Parathyroid adenoma (tissue), 2 donors: ENCODE measurements around the gene RPL34.

ENCODE experiments used
- H2AFZ ChIP-seq: fragments of 300-600 bp; sonication (generic); one replicate; pipeline ENCODE4 v1.7.0; 2017; ENCODE audit warnings: antibody characterized with exemption, mild to moderate bottlenecking
- H3K27ac ChIP-seq: fragments of 300-600 bp; sonication (generic); one replicate; pipeline ENCODE4 v1.7.0; 2017
- H3K27me3 ChIP-seq: fragments of 300-600 bp; sonication (generic); one replicate; pipeline ENCODE4 v1.7.0; 2017; ENCODE audit warnings: low read length; ENCODE audit not compliant: control insufficient read depth, insufficient read depth
- H3K36me3 ChIP-seq: fragments of 300-600 bp; sonication (generic); one replicate; pipeline ENCODE4 v1.7.0; 2017; ENCODE audit warnings: low read length; ENCODE audit not compliant: control insufficient read depth, insufficient read depth
- H3K4me1 ChIP-seq: fragments of 300-600 bp; sonication (generic); one replicate; pipeline ENCODE4 v1.7.0; 2017; ENCODE audit warnings: control low read depth
- H3K4me2 ChIP-seq: fragments of 300-600 bp; sonication (generic); one replicate; pipeline ENCODE4 v1.7.0; 2017; ENCODE audit warnings: low read length
- H3K4me3 ChIP-seq: fragments of 300-600 bp; sonication (generic); one replicate; pipeline ENCODE4 v1.7.0; 2017; ENCODE audit warnings: low read depth, low read length
- H3K79me2 ChIP-seq: fragments of 300-600 bp; sonication (generic); one replicate; pipeline ENCODE4 v1.7.0; 2017; ENCODE audit warnings: control low read depth
- H3K9ac ChIP-seq: fragments of 300-600 bp; sonication (generic); one replicate; pipeline ENCODE4 v1.7.0; 2017; ENCODE audit warnings: mild to moderate bottlenecking
- H3K9me3 ChIP-seq: fragments of 300-600 bp; sonication (generic); one replicate; pipeline ENCODE4 v1.7.0; 2017; ENCODE audit warnings: low read length; ENCODE audit not compliant: control insufficient read depth
- TF ChIP-seq, protein P1 (sequence below): fragments of 300-600 bp; sonication (generic); IDR thresholded peaks from one replicate; pipeline ENCODE4 v1.7.0; 2017; ENCODE audit warnings: antibody characterized with exemption, mild to moderate bottlenecking
- donor health status: primary hyperparathyroidism.

The RPL34 gene

DNA sequence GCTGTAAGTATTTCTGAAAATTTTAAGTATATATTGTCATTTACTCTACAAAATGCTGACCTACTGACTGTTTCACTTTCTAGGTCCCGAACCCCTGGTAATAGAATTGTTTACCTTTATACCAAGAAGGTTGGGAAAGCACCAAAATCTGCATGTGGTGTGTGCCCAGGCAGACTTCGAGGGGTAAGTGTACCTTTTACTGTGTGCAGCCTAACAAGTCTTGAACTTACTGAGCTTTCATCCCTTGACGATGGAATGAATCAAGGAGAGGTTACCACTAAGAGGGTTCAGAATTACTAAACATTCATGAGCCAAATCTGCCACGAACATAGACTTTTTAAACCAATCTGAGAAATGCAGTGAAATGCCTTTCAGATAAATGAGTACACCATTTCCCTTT, 1.6 kb downstream of the RPL34 start:
- no peak overlapping the region for H2AFZ ChIP-seq
- H3K36me3 ChIP-seq, result no peaks in the 10 kb centered on the region
- no peak overlapping the region for H3K4me2 ChIP-seq
- H3K27ac ChIP-seq, result no peak overlapping the region
- no peak overlapping the region for H3K4me3 ChIP-seq
- no peak overlapping the region for H3K9ac ChIP-seq
- no peaks in the 10 kb centered on the region for H3K79me2 ChIP-seq
- TF ChIP-seq, protein P1, sequence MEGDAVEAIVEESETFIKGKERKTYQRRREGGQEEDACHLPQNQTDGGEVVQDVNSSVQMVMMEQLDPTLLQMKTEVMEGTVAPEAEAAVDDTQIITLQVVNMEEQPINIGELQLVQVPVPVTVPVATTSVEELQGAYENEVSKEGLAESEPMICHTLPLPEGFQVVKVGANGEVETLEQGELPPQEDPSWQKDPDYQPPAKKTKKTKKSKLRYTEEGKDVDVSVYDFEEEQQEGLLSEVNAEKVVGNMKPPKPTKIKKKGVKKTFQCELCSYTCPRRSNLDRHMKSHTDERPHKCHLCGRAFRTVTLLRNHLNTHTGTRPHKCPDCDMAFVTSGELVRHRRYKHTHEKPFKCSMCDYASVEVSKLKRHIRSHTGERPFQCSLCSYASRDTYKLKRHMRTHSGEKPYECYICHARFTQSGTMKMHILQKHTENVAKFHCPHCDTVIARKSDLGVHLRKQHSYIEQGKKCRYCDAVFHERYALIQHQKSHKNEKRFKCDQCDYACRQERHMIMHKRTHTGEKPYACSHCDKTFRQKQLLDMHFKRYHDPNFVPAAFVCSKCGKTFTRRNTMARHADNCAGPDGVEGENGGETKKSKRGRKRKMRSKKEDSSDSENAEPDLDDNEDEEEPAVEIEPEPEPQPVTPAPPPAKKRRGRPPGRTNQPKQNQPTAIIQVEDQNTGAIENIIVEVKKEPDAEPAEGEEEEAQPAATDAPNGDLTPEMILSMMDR, result no peak
- no peaks in the 10 kb centered on the region for H3K27me3 ChIP-seq
- H3K4me1 ChIP-seq, result no peaks in the 10 kb centered on the region
- no peaks in the 10 kb centered on the region for H3K9me3 ChIP-seq

DNA sequence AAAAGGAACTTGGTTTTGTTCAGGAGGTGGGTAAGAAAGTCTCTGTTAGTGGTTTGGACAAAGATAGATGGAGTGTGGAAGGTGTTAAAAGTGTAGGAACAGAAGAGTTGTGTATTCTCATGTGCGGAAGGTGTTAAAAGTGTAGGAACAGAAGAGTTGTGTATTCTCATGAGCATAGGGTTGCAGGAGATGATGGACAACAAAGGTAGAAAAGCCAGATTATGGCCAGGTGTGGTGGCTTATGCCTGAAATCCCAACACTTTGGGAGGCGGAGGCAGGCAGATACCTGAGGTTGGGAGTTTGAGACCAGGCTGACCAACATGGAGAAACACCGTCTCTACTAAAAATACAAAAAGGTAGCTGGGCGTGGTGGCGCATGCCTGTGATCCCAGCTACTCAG, 2.5 kb downstream of the RPL34 start:
- H3K4me2 ChIP-seq, result no peak overlapping the region
- no peaks in the 10 kb centered on the region for H3K79me2 ChIP-seq
- no peaks in the 10 kb centered on the region for H3K9me3 ChIP-seq
- TF ChIP-seq, protein P1, result no peak
- H2AFZ ChIP-seq, result no peak overlapping the region
- H3K27ac ChIP-seq, result no peak overlapping the region
- H3K36me3 ChIP-seq, result no peaks in the 10 kb centered on the region
- no peaks in the 10 kb centered on the region for H3K4me1 ChIP-seq
- H3K9ac ChIP-seq, result no peak overlapping the region
- no peaks in the 10 kb centered on the region for H3K27me3 ChIP-seq
- no peak overlapping the region for H3K4me3 ChIP-seq

DNA sequence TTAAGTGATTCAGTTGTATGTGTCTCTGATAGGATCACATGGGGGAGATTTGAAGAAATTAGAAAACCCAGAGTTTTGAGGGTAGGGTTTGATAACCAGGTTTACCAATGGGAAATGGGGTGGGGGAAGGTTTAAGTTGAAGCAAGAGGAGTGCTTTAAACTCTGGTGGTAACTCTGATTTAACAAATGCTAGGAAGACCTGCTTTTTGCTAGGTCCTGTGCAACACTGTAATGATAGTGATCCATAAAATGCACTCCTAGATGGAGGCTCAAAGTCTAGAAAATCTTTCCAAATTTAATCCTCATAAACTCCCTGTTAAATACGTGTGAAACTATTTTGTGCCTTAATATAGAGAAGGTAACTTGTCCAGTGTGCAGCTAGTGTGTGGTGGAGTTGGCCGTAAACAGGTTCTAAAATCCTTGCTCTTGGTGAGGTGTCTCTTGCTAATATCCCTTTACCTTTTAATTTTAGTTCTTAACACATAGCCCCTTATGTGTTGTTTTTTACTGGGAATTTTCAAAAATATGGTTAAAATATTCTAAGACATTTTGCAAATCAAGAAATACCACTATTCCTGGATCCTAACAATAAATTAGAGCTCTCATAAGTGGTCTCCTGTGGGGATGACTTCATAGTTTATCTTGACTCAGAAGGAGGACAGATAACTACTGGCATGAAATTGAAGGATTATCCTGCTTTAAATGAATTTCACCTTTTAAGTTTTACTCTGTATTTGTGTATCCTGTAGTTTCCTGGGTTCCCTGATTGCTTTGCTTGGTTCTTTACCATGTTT, 4.1 kb downstream of the RPL34 start:
- H3K4me1 ChIP-seq, result no peaks in the 10 kb centered on the region
- H3K36me3 ChIP-seq, result no peaks in the 10 kb centered on the region
- no peak overlapping the region for H3K27ac ChIP-seq
- TF ChIP-seq, protein P1, result no peak
- no peaks in the 10 kb centered on the region for H3K9me3 ChIP-seq
- no peaks in the 10 kb centered on the region for H3K79me2 ChIP-seq
- H3K4me3 ChIP-seq, result no peak overlapping the region
- no peaks in the 10 kb centered on the region for H3K27me3 ChIP-seq
- no peak overlapping the region for H3K4me2 ChIP-seq
- no peak overlapping the region for H2AFZ ChIP-seq
- no peak overlapping the region for H3K9ac ChIP-seq

DNA sequence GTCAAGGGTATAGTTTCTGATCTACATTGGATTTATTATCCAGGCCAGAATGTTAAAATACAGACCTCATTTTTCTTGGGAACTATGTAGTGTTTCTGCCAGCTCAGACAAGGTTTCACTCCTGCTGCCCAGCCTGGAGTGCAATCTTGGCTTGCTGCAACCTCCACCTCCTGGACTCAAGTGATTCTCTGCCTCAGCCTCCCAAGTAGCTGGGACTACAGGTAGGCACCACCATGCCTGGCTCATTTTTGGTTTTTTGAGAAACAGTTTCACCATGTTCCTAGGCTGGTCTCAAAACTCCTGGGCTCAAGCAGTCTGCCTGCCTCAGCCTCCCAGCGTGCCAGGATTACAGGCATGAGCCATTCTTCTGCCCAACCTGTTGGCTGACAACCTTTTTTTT, 5.7 kb downstream of the RPL34 start:
- no peak overlapping the region for H3K27ac ChIP-seq
- H3K4me3 ChIP-seq, result no peak overlapping the region
- H3K9me3 ChIP-seq, result no peaks in the 10 kb centered on the region
- H3K36me3 ChIP-seq, result no peaks in the 10 kb centered on the region
- H3K4me2 ChIP-seq, result no peak overlapping the region
- H3K79me2 ChIP-seq, result no peaks in the 10 kb centered on the region
- H3K27me3 ChIP-seq, result no peaks in the 10 kb centered on the region
- H3K4me1 ChIP-seq, result no peaks in the 10 kb centered on the region
- no peak overlapping the region for H2AFZ ChIP-seq
- no peak overlapping the region for H3K9ac ChIP-seq
- TF ChIP-seq, protein P1, result no peak

DNA sequence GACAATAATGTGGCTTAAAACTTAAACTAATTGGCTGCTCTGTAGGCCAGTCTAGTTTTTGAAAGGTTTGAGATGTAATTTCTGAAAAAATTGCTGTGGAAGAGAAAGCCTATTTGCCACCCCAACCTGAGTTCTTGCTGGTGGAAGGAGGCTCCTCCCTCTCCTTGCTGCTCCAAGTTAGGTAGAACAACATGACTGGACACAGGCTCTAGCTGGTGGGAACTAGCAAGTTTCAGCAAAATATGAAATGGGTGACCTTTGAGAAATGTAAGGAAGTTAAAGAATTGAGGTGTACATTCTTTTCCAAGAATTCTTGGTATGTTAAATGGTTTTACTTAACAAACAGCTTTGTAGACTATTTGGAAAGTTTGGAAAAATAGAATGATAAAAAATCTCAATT, 8.0 kb downstream of the RPL34 start:
- no peaks in the 10 kb centered on the region for H3K36me3 ChIP-seq
- TF ChIP-seq, protein P1, result no peak

More for the DNA sequence above, 8.0 kb downstream of the RPL34 start:
- Histone ChIP-seq H3K9ac (no peak overlapping the region), H3K9me3 (no peaks in the 10 kb centered on the region), H2AFZ (no peak overlapping the region), H3K27ac (no peak overlapping the region), H3K4me2 (no peak overlapping the region), H3K4me3 (no peak overlapping the region), H3K4me1 (no peaks in the 10 kb centered on the region), H3K79me2 (no peaks in the 10 kb centered on the region), H3K27me3 (no peaks in the 10 kb centered on the region)
